Pancreas (tissue), 10 donors: ENCODE measurements around the gene OVOL3. TPM values are rescaled to one million over a fixed set of nuclear protein-coding genes. Genes with fewer than 3 reads are reported as not detected.

Experiments used
- ATAC-seq, 4 donors: fragments of 200-7000 bp; cut with Tn5 transposase; one replicate each; pipeline versions ENCODE4 v1.8.0 to v1.9.1; 2020; ENCODE audit warnings: mild to moderate bottlenecking in 4 of 4, moderate library complexity in 4 of 4
- DNase-seq, 6 donors: peaks; one replicate each; pipeline ENCODE4 v3.0.0-alpha.2; 2020
- FAIRE-seq: peaks from 2 replicates; lab custom pipeline; 2012; peaks lifted over from hg19 to GRCh38; lab: Jason Lieb, UNC
- H3K27ac ChIP-seq, 4 donors: fragments of 200-600 bp; sonication (generic); 1 replicate in 3 of 4; 2 replicates in 1 of 4; pipeline versions ENCODE4 v1.5.0 to v1.8.0; 2020
- H3K27me3 ChIP-seq, 4 donors: fragments of 200-600 bp; one replicate each; pipeline ENCODE4 v1.8.0; 2021
- H3K36me3 ChIP-seq, 3 donors: fragments of 200-600 bp; sonication (generic) in 1 of 3; one replicate each; pipeline versions ENCODE4 v1.5.0 to v1.8.0; 2020 to 2021
- H3K4me1 ChIP-seq, 3 donors: fragments of 200-600 bp; one replicate each; pipeline ENCODE4 v1.8.0; 2021
- H3K4me3 ChIP-seq, 4 donors: fragments of 200-600 bp; sonication (generic) in 2 of 4; one replicate each; pipeline versions ENCODE4 v1.5.0 to v1.8.0; 2020 to 2021
- H3K9me3 ChIP-seq, 4 donors: fragments of 200-600 bp; one replicate each; pipeline ENCODE4 v1.8.0; 2021
- CTCF ChIP-seq, 4 donors: fragments of 200-600 bp; sonication (generic) in 3 of 4; IDR thresholded peaks; one replicate each; pipeline versions ENCODE4 v1.5.0 to v1.8.0; 2021; ENCODE audit warnings: antibody characterized with exemption in 4 of 4
- whole genome bisulfite sequencing, 2 donors: extraction: QIAGEN DNeasy Blood & Tissue Kit; methylation state at CpG; one replicate each; pipeline ENCODE4 v1.1.7; 2013; 5-methylcytosine and 5-hydroxymethylcytosine counted together
- intact Hi-C, 3 donors: fragments of 100-400 bp; cut with DNase I; formaldehyde crosslinking; loops; one replicate each; pipeline versions ENCODE4 v1.11.1 to v1.14.2; 2022
- polyA plus RNA-seq, 2 donors: library from polyadenylated mRNA; stranded (reverse); fragments of 200-250 nt; gene quantifications; one replicate each; pipeline ENCODE4 v1.2.3, GENCODE V29; 2013
- total RNA-seq, 6 donors: library from RNA; stranded (reverse); fragmentation: NEBNext Ultra II Directional in 4 of 6; extraction: Animal tissue kit (Norgen Biotek cat#: 25700) in 4 of 6; gene quantifications; one replicate each; pipeline versions ENCODE4 v1.2.1 to v1.2.4, GENCODE V29; 2021 to 2023
- donor health status: healthy with polysubstance abuse.
- donor health status: DM: no; HTN: no; CAD: no; lungs with moderate emphysema.
- donor health status: DM: no; HTN: no; CAD: no.
- donor health status: control.
- donor health status: control.
- donor health status: Bipolar disorder and iron deficiency.
- donor health status: DM: yes; HTN: yes; CAD: no.
- donor health status: DM: no; HTN: no; CAD: no.
- donor health status: DM: no; HTN: no; CAD: no.
- donor health status: DM: yes; HTN: yes; CAD: no.

OVOL3 gene
- total and polyA plus RNA-seq, 8 donors, result not detected

- ATAC-seq (no peak), DNase-seq (no peak), FAIRE-seq (no peak)
- Histone ChIP-seq H3K27ac (no peak overlapping the region), H3K36me3 (no peaks in the 10 kb centered on the region), H3K4me1 (no peaks in the 10 kb centered on the region), H3K27me3 (no peaks in the 10 kb centered on the region), H3K9me3 (no peaks in the 10 kb centered on the region), H3K4me3 (no peak overlapping the region)
- intact Hi-C loops, result no loop called here
- TF ChIP-seq CTCF (IDR thresholded peaks at IDR 0.05), result no peak
- WGBS, 2 donors, result 82 to 92% methylated on average over 13 of the region's 13 CpGs
Observed at GRCh38 chr19:36090910-36091695, 19.8 kb upstream of the OVOL3 start.

GRCh38 chr19:36092566-36092965 is 18.4 kb upstream of the OVOL3 start:
- no peak for FAIRE-seq

GRCh38 chr19:36093146-36093662 is 17.7 kb upstream of the OVOL3 start:
- no peak for TF ChIP-seq CTCF (IDR thresholded peaks at IDR 0.05)
- WGBS, 2 donors, result 96 to 97% methylated on average over 5 of the region's 5 CpGs
- H3K9me3 ChIP-seq, result no peaks in the 10 kb centered on the region
- H3K27ac ChIP-seq, result no peak overlapping the region
- no peaks in the 10 kb centered on the region for H3K27me3 ChIP-seq
- H3K4me1 ChIP-seq, result no peaks in the 10 kb centered on the region
- ATAC-seq, result no peak
- no peaks in the 10 kb centered on the region for H3K36me3 ChIP-seq
- no peak for DNase-seq
- intact Hi-C loops, result no loop called here
- no peak for FAIRE-seq
- no peak overlapping the region for H3K4me3 ChIP-seq

More at GRCh38 chr19:36092566-36092965, 18.4 kb upstream of the OVOL3 start:
- no peaks in the 10 kb centered on the region for H3K4me1 ChIP-seq
- no peaks in the 10 kb centered on the region for H3K36me3 ChIP-seq
- no peaks in the 10 kb centered on the region for H3K9me3 ChIP-seq
- H3K4me3 ChIP-seq, result no peak overlapping the region
- no peaks in the 10 kb centered on the region for H3K27me3 ChIP-seq
- no peak overlapping the region for H3K27ac ChIP-seq
- ATAC-seq (no peak), DNase-seq (no peak)
- no peak for TF ChIP-seq CTCF (IDR thresholded peaks at IDR 0.05)
- 97 to 100% methylated on average over 7 of the region's 7 CpGs for WGBS, 2 donors
- intact Hi-C loops, result no loop called here

- H3K9me3 ChIP-seq, result no peaks in the 10 kb centered on the region
- TF ChIP-seq CTCF (IDR thresholded peaks at IDR 0.05), result no peak
- H3K27me3 ChIP-seq, result no peaks in the 10 kb centered on the region
- FAIRE-seq (no peak), DNase-seq (no peak), ATAC-seq (no peak)
- no peak overlapping the region for H3K4me3 ChIP-seq
- 76 to 88% methylated on average over 6 of the region's 6 CpGs for WGBS, 2 donors
- intact Hi-C loops, result no loop called here
- no peaks in the 10 kb centered on the region for H3K36me3 ChIP-seq
- no peaks in the 10 kb centered on the region for H3K4me1 ChIP-seq
- H3K27ac ChIP-seq, result no peak overlapping the region
Observed at GRCh38 chr19:36093687-36094086, 17.3 kb upstream of the OVOL3 start.

- H3K27ac ChIP-seq, result no peak overlapping the region
- 92 to 95% methylated on average over 6 of the region's 6 CpGs for WGBS, 2 donors
- H3K36me3 ChIP-seq, result no peaks in the 10 kb centered on the region
- DNase-seq (no peak), FAIRE-seq (no peak), ATAC-seq (no peak)
- H3K4me3 ChIP-seq, result no peak overlapping the region
- no peaks in the 10 kb centered on the region for H3K9me3 ChIP-seq
- no peaks in the 10 kb centered on the region for H3K4me1 ChIP-seq
- intact Hi-C loops, result no loop called here
- no peaks in the 10 kb centered on the region for H3K27me3 ChIP-seq
- no peak for TF ChIP-seq CTCF (IDR thresholded peaks at IDR 0.05)
Observed at GRCh38 chr19:36097036-36097435, 13.9 kb upstream of the OVOL3 start.
